Peyer's patch (tissue), 4 donors: ENCODE results near the gene SCAP.

Source experiments
- CTCF ChIP-seq, 6 experiments: fragments of 450-650 bp in 4 of 6; fragments of 200-600 bp in 2 of 6; sonication (generic) in 1 of 6; IDR thresholded peaks; one replicate each; pipeline ENCODE4 v1.5.1; 2017 to 2019; ENCODE audit warnings: antibody characterized with exemption in 6 of 6, mild to moderate bottlenecking in 3 of 6, moderate library complexity in 1 of 6
- POLR2A ChIP-seq, 2 donors: fragments of 450-650 bp; IDR thresholded peaks; one replicate each; pipeline ENCODE4 v1.5.1; 2017; ENCODE audit warnings: antibody characterized with exemption in 2 of 2, mild to moderate bottlenecking in 2 of 2, moderate library complexity in 2 of 2

GRCh38 chr3:47430606-47431005 is 45.1 kb downstream of the SCAP start:
- TF ChIP-seq CTCF (IDR thresholded peaks at IDR 0.05): no peak
- no peak for TF ChIP-seq POLR2A (IDR thresholded peaks at IDR 0.05)
